ENCODE results near the gene DUSP15.

- TF ChIP-seq CTCF (IDR thresholded peaks at IDR 0.05) = no peak
- no peak for TF ChIP-seq EP300 (IDR thresholded peaks at IDR 0.05)
- TF ChIP-seq POLR2A (IDR thresholded peaks at IDR 0.05) = no peak
Observed at GRCh38 chr20:31915491-31916280, 45.4 kb upstream of the DUSP15 start.

All from ovary (tissue), 3 donors.